Measurements from ENCODE around the gene CPPED1.

CPPED1 gene

GRCh38 chr16:12646098-12646489 lies 157.6 kb downstream of the CPPED1 start:
- DNase-seq (ENCODE audit: extremely low spot score): no peak
- CTCF ChIA-PET: no interaction called here
- POLR2A ChIA-PET: no interaction called here
- TF ChIP-seq CTBP1 (IDR thresholded peaks at IDR 0.05; ENCODE audit: borderline replicate concordance): no peak
- TF ChIP-seq ZNF384 (IDR thresholded peaks at IDR 0.05): no peak
- TF ChIP-seq FOXK2 (IDR thresholded peaks at IDR 0.05): no peak
- TF ChIP-seq TARDBP (IDR thresholded peaks at IDR 0.05): no peak
- no peak for TF ChIP-seq BHLHE40 (IDR thresholded peaks at IDR 0.05; ENCODE audit: borderline replicate concordance)

- CTCF ChIA-PET: interaction anchor here (0.7 kb wide), 1 partner anchor 172 kb away, joined by 4 read pairs; no protein-coding TSS in a partner anchor
- POLR2A ChIA-PET: no interaction called here
- no peak for TF ChIP-seq FOXK2 (IDR thresholded peaks at IDR 0.05)
- no peak for TF ChIP-seq ARNT (IDR thresholded peaks at IDR 0.05)
- TF ChIP-seq FOXM1 (IDR thresholded peaks at IDR 0.05; ENCODE audit: borderline replicate concordance): no peak
- no peak for TF ChIP-seq ZNF384 (IDR thresholded peaks at IDR 0.05)
- TF ChIP-seq FOXA1 (IDR thresholded peaks at IDR 0.05): no peak
- no peak for TF ChIP-seq NFRKB (IDR thresholded peaks at IDR 0.05)
- no peak for TF ChIP-seq L3MBTL2 (conservative IDR thresholded peaks at IDR 0.05)
- no peak for TF ChIP-seq SP1 (IDR thresholded peaks at IDR 0.05)
- TF ChIP-seq ELF4 (IDR thresholded peaks at IDR 0.05): no peak
- TF ChIP-seq TARDBP (IDR thresholded peaks at IDR 0.05): no peak
- no peak for TF ChIP-seq CTBP1 (IDR thresholded peaks at IDR 0.05; ENCODE audit: borderline replicate concordance)
- no peak for TF ChIP-seq PKNOX1 (IDR thresholded peaks at IDR 0.05)
- TF ChIP-seq BHLHE40 (IDR thresholded peaks at IDR 0.05; ENCODE audit: borderline replicate concordance): no peak
- TF ChIP-seq HDGF (IDR thresholded peaks at IDR 0.05; ENCODE audit: borderline replicate concordance): no peak
- no peak for TF ChIP-seq LEF1 (IDR thresholded peaks at IDR 0.05; ENCODE audit: borderline replicate concordance)
- DNase-seq (ENCODE audit: extremely low spot score): no peak
These were observed 160.6 kb downstream of the CPPED1 start for GRCh38 chr16:12643034-12643455.

GRCh38 chr16:12639044-12639443 lies 164.6 kb downstream of the CPPED1 start:
- POLR2A ChIA-PET: no interaction called here
- no peak for DNase-seq (ENCODE audit: extremely low spot score)
- CTCF ChIA-PET: no interaction called here
- TF ChIP-seq FOXK2 (IDR thresholded peaks at IDR 0.05) (no peak), ARNT (IDR thresholded peaks at IDR 0.05) (no peak), SUZ12 (IDR thresholded peaks at IDR 0.05) (no peak), CTBP1 (IDR thresholded peaks at IDR 0.05; ENCODE audit: borderline replicate concordance) (no peak), HDGF (IDR thresholded peaks at IDR 0.05; ENCODE audit: borderline replicate concordance) (no peak), NFRKB (IDR thresholded peaks at IDR 0.05) (no peak), LEF1 (IDR thresholded peaks at IDR 0.05; ENCODE audit: borderline replicate concordance) (no peak)

GRCh38 chr16:12637002-12637401 lies 166.7 kb downstream of the CPPED1 start:
- POLR2A ChIA-PET: no interaction called here
- CTCF ChIA-PET: no interaction called here
- DNase-seq (ENCODE audit: extremely low spot score): no peak
- no peak for TF ChIP-seq NFRKB (IDR thresholded peaks at IDR 0.05)
- TF ChIP-seq BHLHE40 (IDR thresholded peaks at IDR 0.05; ENCODE audit: borderline replicate concordance): no peak
- TF ChIP-seq PKNOX1 (IDR thresholded peaks at IDR 0.05): no peak
- no peak for TF ChIP-seq TARDBP (IDR thresholded peaks at IDR 0.05)
- no peak for TF ChIP-seq SUZ12 (IDR thresholded peaks at IDR 0.05)
- TF ChIP-seq FOXA1 (IDR thresholded peaks at IDR 0.05): no peak
- TF ChIP-seq L3MBTL2 (conservative IDR thresholded peaks at IDR 0.05): no peak
- no peak for TF ChIP-seq FOXM1 (IDR thresholded peaks at IDR 0.05; ENCODE audit: borderline replicate concordance)
- TF ChIP-seq CTBP1 (IDR thresholded peaks at IDR 0.05; ENCODE audit: borderline replicate concordance): no peak
- TF ChIP-seq FOXK2 (IDR thresholded peaks at IDR 0.05): no peak
- TF ChIP-seq ARNT (IDR thresholded peaks at IDR 0.05): no peak
- no peak for TF ChIP-seq ZNF384 (IDR thresholded peaks at IDR 0.05)
- no peak for TF ChIP-seq LEF1 (IDR thresholded peaks at IDR 0.05; ENCODE audit: borderline replicate concordance)
- no peak for TF ChIP-seq SP1 (IDR thresholded peaks at IDR 0.05)
- no peak for TF ChIP-seq ELF4 (IDR thresholded peaks at IDR 0.05)
- TF ChIP-seq HDGF (IDR thresholded peaks at IDR 0.05; ENCODE audit: borderline replicate concordance): no peak

GRCh38 chr16:12629271-12629670 lies 174.4 kb downstream of the CPPED1 start:
- DNase-seq (ENCODE audit: extremely low spot score): no peak
- TF ChIP-seq TARDBP (IDR thresholded peaks at IDR 0.05): no peak
- TF ChIP-seq ZNF384 (IDR thresholded peaks at IDR 0.05): no peak
- TF ChIP-seq L3MBTL2 (conservative IDR thresholded peaks at IDR 0.05): no peak
- TF ChIP-seq ARNT (IDR thresholded peaks at IDR 0.05): no peak
- no peak for TF ChIP-seq FOXK2 (IDR thresholded peaks at IDR 0.05)
- no peak for TF ChIP-seq FOXA1 (IDR thresholded peaks at IDR 0.05)
- TF ChIP-seq CTBP1 (IDR thresholded peaks at IDR 0.05; ENCODE audit: borderline replicate concordance): no peak
- TF ChIP-seq FOXM1 (IDR thresholded peaks at IDR 0.05; ENCODE audit: borderline replicate concordance): no peak
- TF ChIP-seq SP1 (IDR thresholded peaks at IDR 0.05): no peak
- TF ChIP-seq PKNOX1 (IDR thresholded peaks at IDR 0.05): no peak
- CTCF ChIA-PET: no interaction called here
- POLR2A ChIA-PET: no interaction called here

- no peak for TF ChIP-seq L3MBTL2 (conservative IDR thresholded peaks at IDR 0.05)
- no peak for TF ChIP-seq BHLHE40 (IDR thresholded peaks at IDR 0.05; ENCODE audit: borderline replicate concordance)
- no peak for TF ChIP-seq LEF1 (IDR thresholded peaks at IDR 0.05; ENCODE audit: borderline replicate concordance)
- no peak for TF ChIP-seq SUZ12 (IDR thresholded peaks at IDR 0.05)
- no peak for TF ChIP-seq HDGF (IDR thresholded peaks at IDR 0.05; ENCODE audit: borderline replicate concordance)
- no peak for TF ChIP-seq PKNOX1 (IDR thresholded peaks at IDR 0.05)
- no peak for TF ChIP-seq ELF4 (IDR thresholded peaks at IDR 0.05)
- no peak for TF ChIP-seq FOXA1 (IDR thresholded peaks at IDR 0.05)
- TF ChIP-seq TARDBP (IDR thresholded peaks at IDR 0.05): no peak
- TF ChIP-seq FOXM1 (IDR thresholded peaks at IDR 0.05; ENCODE audit: borderline replicate concordance): no peak
- no peak for TF ChIP-seq ZNF384 (IDR thresholded peaks at IDR 0.05)
- no peak for TF ChIP-seq NFRKB (IDR thresholded peaks at IDR 0.05)
- TF ChIP-seq SP1 (IDR thresholded peaks at IDR 0.05): no peak
- no peak for TF ChIP-seq ARNT (IDR thresholded peaks at IDR 0.05)
- no peak for TF ChIP-seq CTBP1 (IDR thresholded peaks at IDR 0.05; ENCODE audit: borderline replicate concordance)
- no peak for TF ChIP-seq FOXK2 (IDR thresholded peaks at IDR 0.05)
- DNase-seq (ENCODE audit: extremely low spot score): no peak
- ChIA-PET CTCF (no interaction called here), POLR2A (no interaction called here)
These were observed 175.2 kb downstream of the CPPED1 start for GRCh38 chr16:12628536-12628935.

Measured in HEK293T (cell line).